ENCODE results near the gene STAT2.

- TF ChIP-seq ZNF639 (CRISPR knock-in tag; conservative IDR thresholded peaks at IDR 0.05 in 1 of 2, IDR thresholded peaks at IDR 0.05 in 1 of 2) (no peak), SAFB2 (IDR thresholded peaks at IDR 0.05; ENCODE audit: borderline replicate concordance, low read depth, low read length, severe bottlenecking) (no peak), E2F5 (CRISPR knock-in tag; IDR thresholded peaks at IDR 0.05) (no peak), ELF4 (CRISPR knock-in tag; IDR thresholded peaks at IDR 0.05) (no peak), CC2D1A (IDR thresholded peaks at IDR 0.05) (no peak)
Measured at GRCh38 chr12:56324206-56324605, 35.7 kb downstream of the STAT2 start.

Measured in K562 (cell line).